Mucosa of descending colon (tissue), 3 donors: ENCODE measurements around the gene NCAPD2. TPM values are rescaled to one million over a fixed set of nuclear protein-coding genes. Genes with fewer than 3 reads are reported as not detected.
A peak's percentile ranks its signal among the peaks of the same experiment; 100 is the strongest.

Source experiments
- ATAC-seq: fragments of 200-7000 bp; cut with Tn5 transposase; one replicate; pipeline ENCODE4 v1.9.1; 2020; ENCODE audit warnings: mild to moderate bottlenecking, moderate library complexity
- DNase-seq, 3 donors: peaks; one replicate each; pipeline ENCODE4 v3.0.0-alpha.2; 2020
- H3K36me3 ChIP-seq: fragments of 200-600 bp; one replicate; pipeline ENCODE4 v1.8.0; 2021; ENCODE audit warnings: low read depth, mild to moderate bottlenecking
- H3K4me1 ChIP-seq: fragments of 200-600 bp; one replicate; pipeline ENCODE4 v1.8.0; 2021; ENCODE audit warnings: low read depth, mild to moderate bottlenecking
- H3K4me3 ChIP-seq: fragments of 200-600 bp; one replicate; pipeline ENCODE4 v1.8.0; 2021; ENCODE audit warnings: mild to moderate bottlenecking
- H3K9me3 ChIP-seq: fragments of 200-600 bp; one replicate; pipeline ENCODE4 v1.8.0; 2021; ENCODE audit warnings: mild to moderate bottlenecking
- CTCF ChIP-seq: fragments of 200-600 bp; IDR thresholded peaks from one replicate; pipeline ENCODE4 v1.8.0; 2022; ENCODE audit warnings: antibody characterized with exemption, mild to moderate bottlenecking
- intact Hi-C, 2 donors: fragments of 100-400 bp; cut with DNase I in 1 of 2; cut with micrococcal nuclease in 1 of 2; formaldehyde crosslinking; loops; one replicate each; pipeline versions ENCODE4 v1.11.0 to v1.11.1; 2022; cut with DNase I, micrococcal nuclease
- total RNA-seq, 3 donors: library from RNA; stranded (reverse); fragmentation: NEBNext Ultra II Directional in 2 of 3; extraction: Animal tissue kit (Norgen Biotek cat#: 25700) in 2 of 3; gene quantifications; one replicate each; pipeline versions ENCODE4 v1.2.1 to v1.2.4, GENCODE V29; 2021 to 2023
- donor health status: DM: no; HTN: no; CAD: no; lungs with moderate emphysema.
- donor health status: DM: no; HTN: no; CAD: no.
- donor health status: DM: no; HTN: yes; CAD: no.

The NCAPD2 gene
- total RNA-seq, 3 donors from 2014 or later, result 25.5 to 47.0 (median 26.0) TPM

GRCh38 chr12:6458281-6459003 lies 35.5 kb upstream of the NCAPD2 start:
- Histone ChIP-seq H3K36me3 (peaks cover 10% of the 10 kb centered on the region), H3K4me3 (no peak overlapping the region), H3K4me1 (peaks cover 3% of the 10 kb centered on the region), H3K9me3 (no peaks in the 10 kb centered on the region)
- DNase-seq (no peak), ATAC-seq (no peak)
- no peak for TF ChIP-seq CTCF
- intact Hi-C loops, result no loop called here

GRCh38 chr12:6459004-6459337 lies 34.9 kb upstream of the NCAPD2 start:
- intact Hi-C loops, result no loop called here
- ATAC-seq, result no peak
- no peaks in the 10 kb centered on the region for H3K9me3 ChIP-seq
- DNase-seq, result no peak
- no peak overlapping the region for H3K4me3 ChIP-seq
- peaks cover 3% of the 10 kb centered on the region for H3K4me1 ChIP-seq
- peaks cover 10% of the 10 kb centered on the region for H3K36me3 ChIP-seq
- no peak for TF ChIP-seq CTCF

GRCh38 chr12:6460751-6461371 lies 33.0 kb upstream of the NCAPD2 start:
- ATAC-seq (peak; percentile 7), DNase-seq (no peak)
- peaks cover 10% of the 10 kb centered on the region for H3K36me3 ChIP-seq
- peaks cover 3% of the 10 kb centered on the region for H3K4me1 ChIP-seq
- TF ChIP-seq CTCF, result no peak
- no peaks in the 10 kb centered on the region for H3K9me3 ChIP-seq
- no peak overlapping the region for H3K4me3 ChIP-seq
- intact Hi-C loops, result loop anchor here in 1 of 2 donors (5.0 kb wide), 1 partner anchor 34 kb away; no protein-coding TSS in a partner anchor

GRCh38 chr12:6461401-6462233 lies 32.3 kb upstream of the NCAPD2 start:
- Histone ChIP-seq H3K36me3 (peaks cover 10% of the 10 kb centered on the region), H3K4me1 (peaks cover 3% of the 10 kb centered on the region), H3K9me3 (no peaks in the 10 kb centered on the region), H3K4me3 (no peak overlapping the region)
- DNase-seq (peak; percentile 67 to 91 (median 71)), ATAC-seq (peak; percentile 82)
- intact Hi-C loops, result loop anchor here in 1 of 2 donors (5.0 kb wide), 1 partner anchor 34 kb away; no protein-coding TSS in a partner anchor
- TF ChIP-seq CTCF, result no peak

GRCh38 chr12:6462234-6462995 lies 31.5 kb upstream of the NCAPD2 start:
- peaks cover 7% of the 10 kb centered on the region for H3K36me3 ChIP-seq
- H3K4me1 ChIP-seq, result peaks cover 3% of the 10 kb centered on the region
- H3K4me3 ChIP-seq, result no peak overlapping the region
- no peak for TF ChIP-seq CTCF
- intact Hi-C loops, result loop anchor here in 1 of 2 donors (5.0 kb wide), 1 partner anchor 35 kb away; no protein-coding TSS in a partner anchor
- no peaks in the 10 kb centered on the region for H3K9me3 ChIP-seq
- DNase-seq (no peak), ATAC-seq (no peak)
